NCI-H1436 (cell line): Measurements from ENCODE around the gene EIF4H.
"Not testable (repeated sequence)": the region's sequence is repeated elsewhere in the genome, so short reads cannot be mapped to it uniquely, and the experiment has no call there.

Source experiments
- DNase-seq: peaks from one replicate; lab custom pipeline; 2025; lab: John Stamatoyannopoulos, UW

EIF4H gene

GRCh38 chr7:74173866-74174605 is at the start of gene EIF4H:
Gene EIF4H, plus strand, starts transcription at chr7:74174356. Its CDS starts 28 bp downstream, at chr7:74174384.
- DNase-seq, result peak; percentile 86

GRCh38 chr7:74126220-74126880 is 47.8 kb upstream of the EIF4H start:
- DNase-seq, result no peak

GRCh38 chr7:74129887-74130286 is 44.3 kb upstream of the EIF4H start:
- DNase-seq, result no peak

- DNase-seq, result no peak
Measured at GRCh38 chr7:74130518-74130917, 43.6 kb upstream of the EIF4H start.

GRCh38 chr7:74134117-74134620 is 40.0 kb upstream of the EIF4H start:
- DNase-seq, result no peak

GRCh38 chr7:74138334-74138867 is 35.8 kb upstream of the EIF4H start:
- no peak for DNase-seq

GRCh38 chr7:74138945-74139843 is 35.0 kb upstream of the EIF4H start:
- no peak for DNase-seq

GRCh38 chr7:74141705-74142104 is 32.5 kb upstream of the EIF4H start:
- DNase-seq, result no peak

GRCh38 chr7:74143383-74143782 is 30.8 kb upstream of the EIF4H start:
- DNase-seq, result no peak

- DNase-seq, result no peak
Measured at GRCh38 chr7:74148491-74148890, 25.7 kb upstream of the EIF4H start.

- DNase-seq, result no peak
Measured at GRCh38 chr7:74149071-74149470, 25.1 kb upstream of the EIF4H start.

GRCh38 chr7:74149603-74150002 is 24.6 kb upstream of the EIF4H start:
- DNase-seq, result no peak

GRCh38 chr7:74153736-74154135 is 20.4 kb upstream of the EIF4H start:
- DNase-seq, result no peak

- DNase-seq, result no peak
Measured at GRCh38 chr7:74155810-74156395, 18.3 kb upstream of the EIF4H start.

GRCh38 chr7:74157605-74158004 is 16.6 kb upstream of the EIF4H start:
- no peak for DNase-seq

- DNase-seq, result no peak
Measured at GRCh38 chr7:74164985-74165456, 9.1 kb upstream of the EIF4H start.

GRCh38 chr7:74165867-74166593 is 8.1 kb upstream of the EIF4H start:
- DNase-seq, result no peak

GRCh38 chr7:74167324-74167723 is 6.8 kb upstream of the EIF4H start:
- DNase-seq, result not testable (repeated sequence)

- no peak for DNase-seq
Measured at GRCh38 chr7:74173074-74173473, 1.1 kb upstream of the EIF4H start.

- no peak for DNase-seq
Measured at GRCh38 chr7:74173491-74173865, 678 bp upstream of the EIF4H start.

- DNase-seq, result no peak
Measured at GRCh38 chr7:74174606-74175082, 488 bp downstream of the EIF4H start.
